Keratinocyte (primary cell): ENCODE measurements around the gene CAMK2D.

Experiments
- EZH2 ChIP-seq: IDR thresholded peaks from one replicate; pipeline ENCODE4 v1.6.1; 2012; ENCODE audit warnings: inconsistent platforms, mild to moderate bottlenecking, low read length, moderate library complexity
- TF ChIP-seq, protein P1 (sequence below), 3 experiments: IDR thresholded peaks in 1 of 3; conservative IDR thresholded peaks in 1 of 3; optimal IDR thresholded peaks in 1 of 3; 2 replicates in 2 of 3; 3 replicates in 1 of 3; pipeline versions ENCODE3 to v1.5.1; 2011; ENCODE audit warnings: low read length in 3 of 3, mild to moderate bottlenecking in 3 of 3, moderate library complexity in 2 of 3, control low read depth in 1 of 3, inconsistent platforms in 1 of 3; ENCODE audit not compliant: insufficient read depth in 2 of 3; ENCODE audit errors: extremely low read depth in 1 of 3

DNA sequence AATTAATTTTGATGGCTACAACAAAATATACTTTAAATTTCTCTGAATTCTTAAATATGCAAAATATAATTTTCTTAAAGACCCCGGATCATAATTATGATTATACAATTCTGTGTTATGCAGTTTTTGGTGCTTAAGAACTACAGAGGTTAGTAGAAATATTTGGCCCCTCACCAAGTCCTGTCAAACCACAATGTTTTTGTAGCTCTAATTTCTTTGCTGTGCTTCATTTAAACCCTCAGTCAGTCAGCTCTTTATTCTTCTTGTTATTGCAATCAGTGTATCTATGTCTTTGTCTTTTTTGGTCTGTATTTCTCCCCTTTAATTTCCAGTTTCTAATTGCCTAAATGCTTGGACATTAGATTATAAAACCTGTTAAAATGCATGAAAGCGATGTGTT, 186.1 kb downstream of the CAMK2D start:
- TF ChIP-seq, protein P1, sequence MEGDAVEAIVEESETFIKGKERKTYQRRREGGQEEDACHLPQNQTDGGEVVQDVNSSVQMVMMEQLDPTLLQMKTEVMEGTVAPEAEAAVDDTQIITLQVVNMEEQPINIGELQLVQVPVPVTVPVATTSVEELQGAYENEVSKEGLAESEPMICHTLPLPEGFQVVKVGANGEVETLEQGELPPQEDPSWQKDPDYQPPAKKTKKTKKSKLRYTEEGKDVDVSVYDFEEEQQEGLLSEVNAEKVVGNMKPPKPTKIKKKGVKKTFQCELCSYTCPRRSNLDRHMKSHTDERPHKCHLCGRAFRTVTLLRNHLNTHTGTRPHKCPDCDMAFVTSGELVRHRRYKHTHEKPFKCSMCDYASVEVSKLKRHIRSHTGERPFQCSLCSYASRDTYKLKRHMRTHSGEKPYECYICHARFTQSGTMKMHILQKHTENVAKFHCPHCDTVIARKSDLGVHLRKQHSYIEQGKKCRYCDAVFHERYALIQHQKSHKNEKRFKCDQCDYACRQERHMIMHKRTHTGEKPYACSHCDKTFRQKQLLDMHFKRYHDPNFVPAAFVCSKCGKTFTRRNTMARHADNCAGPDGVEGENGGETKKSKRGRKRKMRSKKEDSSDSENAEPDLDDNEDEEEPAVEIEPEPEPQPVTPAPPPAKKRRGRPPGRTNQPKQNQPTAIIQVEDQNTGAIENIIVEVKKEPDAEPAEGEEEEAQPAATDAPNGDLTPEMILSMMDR (optimal IDR thresholded peaks at IDR 0.05 in 1 of 3, IDR thresholded peaks at IDR 0.05 in 1 of 3, conservative IDR thresholded peaks at IDR 0.05 in 1 of 3; ENCODE audit: extremely low read depth in 1 of 3, insufficient read depth in 2 of 3, low read length in 3 of 3) = no peak
- no peak for TF ChIP-seq EZH2
